HG02759 (cell line): ENCODE results near the gene KCTD1.
"Not testable (repeated sequence)": the region's sequence is repeated elsewhere in the genome, so short reads cannot be mapped to it uniquely, and the experiment has no call there.

ENCODE experiments used
- ATAC-seq: cut with Tn5 transposase; IDR thresholded peaks from one replicate; pipeline ENCODE4 v1.9.1; 2021; ENCODE audit warnings: mild to moderate bottlenecking, moderate library complexity; ENCODE audit not compliant: unreplicated experiment

KCTD1 gene

DNA sequence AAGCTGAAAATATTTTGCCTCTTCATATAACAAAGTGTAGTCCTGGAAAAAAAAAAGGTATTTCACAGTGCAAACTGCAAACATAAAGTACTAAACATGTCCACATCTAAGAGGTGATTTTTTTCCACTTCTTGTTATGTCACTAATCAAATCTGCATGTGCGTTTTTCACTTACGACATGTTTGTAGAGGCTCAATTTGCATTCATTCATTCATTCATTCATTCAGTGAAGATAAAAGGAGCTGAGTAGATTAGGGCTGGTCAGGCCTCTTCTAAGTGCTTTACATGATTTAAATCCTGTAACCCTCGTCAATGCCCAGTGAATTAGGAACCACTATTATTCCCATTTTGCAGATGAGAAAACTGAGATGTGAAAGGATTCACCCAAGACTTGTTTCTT, 88.5 kb downstream of the KCTD1 start:
- ATAC-seq = no peak

DNA sequence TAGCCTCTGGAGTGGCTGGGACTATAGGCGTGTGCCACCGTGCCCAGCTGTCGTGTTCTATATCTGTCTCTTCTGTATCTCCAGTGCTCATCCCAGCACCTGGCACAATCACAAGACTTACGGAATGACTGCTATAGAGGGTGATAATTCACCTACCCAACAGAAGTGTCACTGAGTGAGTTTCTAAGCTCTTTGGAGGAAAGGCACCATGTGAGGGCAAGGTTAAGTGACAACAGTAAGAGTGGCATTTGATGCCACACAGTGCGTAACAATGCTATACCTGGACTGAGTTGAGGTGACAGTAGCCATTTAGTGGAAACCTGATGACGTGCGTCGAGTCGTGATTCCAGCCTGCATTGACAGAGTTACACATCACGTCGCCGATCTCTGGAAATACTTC, 89.0 kb downstream of the KCTD1 start:
- ATAC-seq = no peak

DNA sequence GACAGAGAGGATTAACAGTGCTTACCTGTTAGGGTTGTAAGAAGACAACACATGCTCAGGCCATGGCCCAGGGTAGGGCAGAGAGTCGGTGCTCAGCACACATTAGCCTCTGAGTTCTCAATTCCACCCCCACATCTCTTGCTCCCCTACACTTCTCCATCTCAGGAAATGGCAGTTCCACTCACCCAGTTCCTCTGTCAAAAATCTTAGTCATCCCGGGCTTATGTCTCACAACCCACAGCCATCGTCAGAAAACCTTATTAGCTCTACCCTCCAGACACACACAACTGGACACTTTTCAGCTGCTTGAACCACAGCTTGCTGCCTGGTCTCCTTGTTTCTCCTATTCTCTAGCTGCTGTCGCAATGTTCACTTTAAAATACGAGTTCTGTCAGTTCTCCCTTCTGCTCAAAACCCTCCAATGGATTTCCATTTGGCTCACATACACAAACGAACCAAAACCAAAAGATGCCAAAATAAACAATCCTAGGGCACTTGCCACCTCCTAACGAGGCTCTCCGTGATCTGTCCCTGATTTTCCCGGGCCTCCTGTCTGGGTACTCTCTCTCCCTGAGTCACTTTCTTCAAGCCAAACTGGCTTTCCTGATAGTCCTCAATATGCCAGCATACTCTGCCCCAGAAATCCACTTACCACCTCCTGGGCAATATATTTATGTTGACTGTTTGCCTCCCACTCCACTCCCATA, 89.7 kb downstream of the KCTD1 start:
- peak; percentile 63 for ATAC-seq

DNA sequence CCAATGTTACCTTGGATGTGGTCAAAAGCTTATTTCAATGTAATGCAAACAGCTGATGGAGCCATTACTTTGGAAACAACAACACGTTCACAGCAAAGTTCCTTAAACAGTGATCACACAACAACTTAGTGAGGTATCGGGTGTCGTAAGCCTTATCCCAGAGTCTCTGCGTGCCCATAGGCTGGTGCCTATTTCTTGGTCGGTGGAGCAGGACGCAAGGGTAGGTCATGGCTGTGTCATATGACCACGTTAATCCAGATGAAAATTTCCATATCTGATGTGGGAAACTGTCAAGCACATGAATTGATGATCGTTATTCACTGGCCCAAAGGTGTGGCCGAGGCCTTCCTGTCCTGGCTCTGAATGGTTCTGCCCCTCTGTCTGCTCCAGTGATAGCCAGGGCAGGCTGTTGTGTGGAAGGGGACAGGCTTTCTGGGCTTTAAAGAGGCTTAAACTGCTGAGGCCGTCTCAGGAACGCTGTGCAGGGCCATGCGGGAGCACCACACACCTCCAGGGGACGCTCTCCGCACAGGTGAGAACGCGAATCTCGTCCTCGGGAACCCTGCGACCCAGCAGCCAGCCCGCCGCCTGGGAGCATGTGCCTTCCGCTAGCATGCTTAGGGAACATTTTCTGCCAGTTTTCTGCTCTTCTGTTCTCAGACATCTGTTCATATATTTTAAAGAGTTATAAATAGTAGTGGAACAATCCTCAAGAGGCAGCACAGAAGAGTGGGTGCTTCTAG, 90.6 kb downstream of the KCTD1 start:
- ATAC-seq = no peak

DNA sequence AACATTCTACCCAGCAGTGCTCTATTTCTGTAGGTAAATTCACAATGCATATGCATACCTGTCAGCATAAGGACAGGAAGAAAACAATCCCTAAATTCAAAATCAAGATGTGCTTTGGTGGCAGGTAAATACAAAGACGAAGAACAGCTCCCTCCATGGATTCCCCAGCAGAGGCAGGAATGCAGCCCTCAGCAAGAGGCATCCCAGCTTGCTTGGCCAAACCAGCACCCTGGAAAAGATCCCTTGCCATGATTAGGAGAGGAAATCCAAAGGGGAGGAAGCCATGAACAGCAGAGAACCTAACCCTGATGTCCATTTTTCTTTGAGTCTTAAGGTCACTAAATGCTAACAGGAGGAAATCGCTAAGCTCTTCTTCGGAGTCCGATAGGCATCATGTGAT, 91.2 kb downstream of the KCTD1 start:
- no peak for ATAC-seq

DNA sequence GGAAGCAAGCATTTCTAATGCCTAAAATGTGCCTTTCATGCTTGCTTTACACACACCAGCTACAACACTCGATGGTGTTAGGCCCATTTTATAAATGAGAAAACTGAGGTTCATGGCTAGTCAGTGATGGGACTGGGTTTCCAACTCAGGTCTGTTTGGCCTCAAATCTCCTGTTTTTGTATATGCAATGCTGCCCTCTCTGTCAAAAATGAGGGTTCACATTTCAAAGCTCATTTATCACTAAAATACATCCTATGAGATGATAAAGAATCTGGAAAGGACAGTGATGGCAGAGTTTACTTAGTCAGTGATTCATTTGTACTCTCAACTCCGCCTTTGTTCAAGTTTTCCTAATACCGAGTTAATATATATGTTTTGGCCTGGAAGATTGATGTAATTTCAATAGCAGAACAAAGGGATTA, 92.3 kb downstream of the KCTD1 start:
- ATAC-seq = no peak

DNA sequence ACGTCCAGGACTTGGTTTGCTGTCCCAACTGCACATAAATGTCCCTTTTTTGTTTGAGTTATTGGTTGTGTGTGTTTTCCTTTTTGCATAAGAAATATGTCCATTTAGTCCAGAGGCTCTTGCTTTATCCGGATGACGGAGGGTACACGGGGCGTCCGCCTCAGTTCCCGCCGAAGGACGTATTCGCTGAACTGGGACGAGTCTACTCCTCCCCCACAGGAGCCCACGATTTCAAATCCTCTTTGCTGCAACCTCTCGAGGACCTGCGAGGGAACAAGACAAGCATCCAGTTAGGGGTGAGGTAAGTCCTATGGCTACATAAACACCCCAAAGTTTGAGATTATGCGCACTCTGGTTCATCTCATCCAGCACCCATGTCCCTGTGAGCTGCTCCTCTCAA, 92.7 kb downstream of the KCTD1 start:
- ATAC-seq = no peak

DNA sequence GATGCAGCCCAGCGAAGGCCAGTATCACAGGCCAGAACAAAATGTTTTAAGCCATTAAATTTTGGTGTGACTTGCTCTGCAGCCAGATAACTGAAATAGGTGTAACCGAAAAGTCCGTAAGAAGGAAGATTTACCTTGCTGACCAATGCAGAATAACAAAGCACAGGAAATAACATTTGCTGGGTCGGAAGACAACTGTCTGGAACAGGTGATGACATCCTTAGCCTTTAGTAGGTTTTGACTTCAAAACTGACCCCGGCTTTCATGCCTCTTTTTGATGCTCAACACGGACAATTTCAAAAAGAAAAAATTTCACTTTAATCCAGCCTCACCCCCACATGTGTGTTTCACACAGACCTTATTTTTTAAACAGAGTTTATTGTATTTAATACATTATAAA, 93.7 kb downstream of the KCTD1 start:
- no peak for ATAC-seq

DNA sequence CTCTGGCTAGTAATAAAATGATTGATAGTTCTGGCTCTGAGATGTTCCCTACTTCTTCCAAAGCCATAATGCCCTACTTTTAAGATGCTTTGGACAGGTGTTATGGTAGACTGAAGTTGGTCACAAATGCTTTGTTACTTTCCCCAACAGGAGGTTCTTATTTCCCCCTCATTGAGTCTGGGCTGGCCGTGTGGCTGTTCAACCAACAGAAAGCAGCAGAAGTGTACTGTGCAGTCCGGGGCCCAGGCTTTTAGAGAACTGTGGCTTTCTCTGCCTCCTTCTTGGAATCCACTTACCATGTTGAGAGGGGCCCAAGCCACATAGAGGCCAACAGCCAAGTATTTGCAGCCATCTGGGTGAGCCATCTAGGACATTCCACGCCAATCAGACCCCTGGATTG, 94.2 kb downstream of the KCTD1 start:
- no peak for ATAC-seq

DNA sequence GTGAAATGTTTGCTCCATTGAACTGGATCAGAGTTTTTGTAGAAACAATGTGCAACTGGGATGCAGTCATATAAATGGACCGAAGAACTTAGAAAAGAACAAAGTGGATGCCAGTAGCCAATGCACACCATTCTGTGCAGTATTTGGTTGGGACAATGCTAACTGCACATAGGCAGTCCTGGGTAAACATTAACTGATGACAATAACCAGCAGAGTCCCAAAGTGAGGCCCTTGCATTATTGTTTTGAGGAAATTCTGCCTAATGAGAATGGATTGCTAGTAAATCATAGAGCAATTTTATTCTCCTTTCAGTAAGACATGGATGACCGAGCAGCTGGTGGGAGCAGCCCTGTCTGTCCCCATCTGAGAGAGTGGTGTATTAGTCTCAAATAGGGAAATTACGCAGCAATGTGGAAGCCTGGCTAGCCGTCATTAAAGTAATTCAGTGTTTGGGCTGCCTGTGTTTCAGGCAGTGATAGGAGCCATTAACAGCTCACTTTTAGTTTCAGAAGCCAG, 94.9 kb downstream of the KCTD1 start:
- ATAC-seq = peak; percentile 59

DNA sequence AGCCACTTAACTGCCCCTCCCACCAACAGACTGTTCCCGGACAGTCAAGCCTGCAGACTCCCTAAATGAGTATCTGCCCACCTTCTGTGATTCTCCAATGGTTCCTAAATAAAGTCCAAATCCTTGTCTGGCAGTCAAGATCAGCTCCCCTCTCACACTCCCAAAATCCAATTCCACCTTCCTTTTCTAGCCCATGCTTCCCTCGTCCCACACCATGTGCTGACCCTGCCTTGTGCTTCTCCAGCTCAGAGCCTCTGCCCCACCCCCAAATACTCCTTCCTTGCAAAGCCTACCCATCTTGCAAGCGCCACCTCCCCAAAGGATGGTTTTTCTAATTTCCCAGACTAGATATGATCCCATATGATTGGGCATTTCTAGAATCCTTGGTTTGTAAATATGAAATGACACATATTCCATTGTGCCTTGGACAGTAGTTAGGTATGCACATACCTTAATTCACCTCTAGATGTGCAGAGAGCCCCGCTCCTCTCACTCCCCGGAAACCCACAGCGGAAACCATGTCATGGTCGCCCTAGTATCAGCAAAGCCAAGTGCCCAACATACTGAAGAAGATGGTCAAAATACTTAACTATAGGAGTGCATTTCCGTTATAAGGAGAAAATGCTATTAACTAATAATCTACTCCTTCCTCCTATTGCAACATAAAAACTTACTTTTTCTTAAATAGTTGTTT, 97.2 kb downstream of the KCTD1 start:
- no peak for ATAC-seq

DNA sequence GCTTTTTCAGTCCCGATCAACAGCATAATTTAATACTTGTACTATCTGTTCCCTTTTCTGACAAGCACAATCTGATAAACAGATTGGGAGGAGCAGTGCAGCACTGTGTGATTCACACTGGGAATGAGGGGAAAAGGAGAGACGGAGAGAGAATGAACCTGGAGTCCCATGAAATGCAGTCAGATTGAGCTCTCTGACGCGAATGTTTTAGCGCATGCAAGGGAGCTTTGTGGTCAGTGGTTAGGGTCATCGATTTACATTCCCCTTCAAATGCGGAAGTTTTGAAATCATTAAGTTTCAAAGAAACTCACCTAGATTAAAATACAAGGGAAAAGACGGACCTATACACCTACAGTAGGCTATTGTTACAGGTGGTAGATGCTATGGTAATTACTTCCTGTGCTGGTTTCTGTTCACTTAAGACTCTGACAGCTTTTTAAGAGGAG, 99.6 kb downstream of the KCTD1 start:
- ATAC-seq = no peak

DNA sequence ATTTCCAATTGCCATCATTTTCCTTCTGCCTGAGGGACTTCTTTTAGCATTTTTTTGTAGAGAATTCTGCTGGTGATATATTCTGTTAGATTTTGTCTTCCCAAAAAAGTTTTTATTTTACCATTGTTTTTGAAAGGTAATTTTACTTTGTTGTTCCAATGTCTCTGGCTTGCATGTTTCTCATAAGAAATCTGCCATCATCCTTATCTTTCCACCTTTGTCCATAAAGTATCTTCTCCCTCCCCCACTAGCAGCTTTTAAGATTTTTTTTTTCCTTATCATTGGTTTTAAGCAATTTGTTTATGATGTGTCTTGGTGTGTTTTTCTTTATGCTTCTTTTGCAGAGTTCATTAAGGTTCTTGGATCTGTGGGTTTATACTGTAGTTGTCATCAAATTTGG, 104.5 kb downstream of the KCTD1 start:
- ATAC-seq = no peak

DNA sequence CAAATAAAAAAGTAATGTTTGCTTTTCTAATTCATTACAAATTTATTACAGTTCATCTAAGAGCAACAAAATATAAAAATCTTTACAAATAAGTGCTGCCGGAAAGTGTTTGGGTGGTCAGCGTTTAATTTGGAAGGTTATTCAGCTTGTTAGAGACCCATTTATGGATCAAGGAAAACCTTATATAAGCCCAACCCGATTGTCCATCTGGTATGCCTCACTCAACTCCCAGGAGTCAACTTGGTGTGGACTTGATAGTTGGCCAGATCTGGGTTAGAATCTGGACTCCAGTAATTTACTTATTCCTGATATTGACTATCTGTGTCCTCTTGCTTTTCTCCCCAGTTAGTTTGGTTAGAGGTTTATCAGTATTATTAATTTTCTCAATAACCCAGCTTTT, 106.2 kb downstream of the KCTD1 start:
- ATAC-seq = no peak

DNA sequence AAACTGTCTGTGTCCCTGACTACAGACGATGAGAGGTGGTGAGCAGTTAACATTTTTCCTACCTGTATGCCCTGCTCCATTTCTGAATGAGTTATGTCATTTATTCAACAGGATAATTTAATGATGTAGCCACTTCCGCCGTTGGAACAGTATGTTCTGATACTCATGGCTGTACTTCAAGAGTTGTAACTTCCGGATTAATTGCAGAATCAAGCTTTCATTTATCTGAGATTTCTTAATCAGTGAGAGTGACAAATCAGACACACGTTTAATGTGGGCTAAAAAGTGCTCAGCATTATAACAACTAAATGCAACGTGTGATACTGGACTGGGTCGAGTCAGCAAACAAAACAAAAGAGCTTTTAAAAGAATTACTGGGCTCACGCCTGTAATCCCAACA, 107.7 kb downstream of the KCTD1 start:
- no peak for ATAC-seq

DNA sequence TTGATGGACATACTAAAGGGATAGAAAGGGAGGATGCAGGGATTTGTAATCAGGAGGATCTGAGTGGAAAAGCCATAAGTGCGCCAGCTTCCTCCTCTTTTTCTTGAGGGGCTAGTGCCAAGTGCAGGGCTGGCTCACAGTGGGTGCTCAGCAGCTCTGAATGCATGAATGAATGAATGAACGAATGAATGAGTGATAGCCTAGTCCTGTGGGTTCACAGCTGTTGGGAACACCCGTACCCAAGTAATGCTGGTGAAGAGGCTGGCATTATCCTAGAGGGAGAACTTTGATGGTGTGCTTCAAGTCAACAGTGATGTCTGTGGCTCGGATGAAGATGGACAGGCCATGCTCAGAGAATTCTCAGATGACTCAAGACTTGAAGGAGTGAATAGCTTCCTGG, 108.8 kb downstream of the KCTD1 start:
- ATAC-seq = no peak

DNA sequence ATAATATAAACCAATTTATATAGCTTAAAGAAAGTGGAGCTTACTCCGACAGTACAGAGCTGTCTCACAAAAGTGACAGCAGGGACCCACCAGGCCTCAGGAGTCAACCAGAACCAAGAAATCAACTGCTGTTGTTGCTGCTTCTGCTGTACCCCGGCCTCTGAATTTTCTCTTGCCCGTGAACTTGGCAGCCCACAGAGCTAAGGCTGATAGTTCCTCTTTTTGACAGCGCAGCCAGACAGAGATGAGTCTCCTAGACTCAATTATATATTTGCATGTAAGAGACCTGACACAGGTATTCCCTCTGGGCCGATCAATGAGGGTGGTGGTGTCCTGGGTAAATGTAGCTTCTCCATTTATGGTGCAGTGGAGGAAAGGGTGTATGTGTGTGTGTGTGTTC, 109.4 kb downstream of the KCTD1 start:
- ATAC-seq = peak; percentile 98

DNA sequence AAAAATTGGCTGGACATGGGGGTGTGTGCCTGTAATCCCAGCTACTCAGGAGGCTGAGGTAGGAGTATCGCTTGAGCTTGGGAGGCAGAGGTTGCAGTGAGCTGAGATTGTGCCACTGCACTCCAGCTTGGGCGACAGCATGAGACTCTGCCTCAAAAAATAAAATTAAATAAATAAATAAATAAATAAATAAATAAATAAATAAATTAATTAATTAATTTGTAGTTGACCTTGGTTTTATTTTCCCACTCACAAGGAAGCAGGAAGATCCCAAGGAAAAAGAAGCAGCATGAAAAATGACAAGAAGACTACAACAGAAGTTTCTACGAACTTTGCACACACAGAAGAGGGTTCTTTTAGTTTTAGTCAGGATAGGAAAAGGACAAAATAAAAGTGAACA, 110.7 kb downstream of the KCTD1 start:
- not testable (repeated sequence) for ATAC-seq

DNA sequence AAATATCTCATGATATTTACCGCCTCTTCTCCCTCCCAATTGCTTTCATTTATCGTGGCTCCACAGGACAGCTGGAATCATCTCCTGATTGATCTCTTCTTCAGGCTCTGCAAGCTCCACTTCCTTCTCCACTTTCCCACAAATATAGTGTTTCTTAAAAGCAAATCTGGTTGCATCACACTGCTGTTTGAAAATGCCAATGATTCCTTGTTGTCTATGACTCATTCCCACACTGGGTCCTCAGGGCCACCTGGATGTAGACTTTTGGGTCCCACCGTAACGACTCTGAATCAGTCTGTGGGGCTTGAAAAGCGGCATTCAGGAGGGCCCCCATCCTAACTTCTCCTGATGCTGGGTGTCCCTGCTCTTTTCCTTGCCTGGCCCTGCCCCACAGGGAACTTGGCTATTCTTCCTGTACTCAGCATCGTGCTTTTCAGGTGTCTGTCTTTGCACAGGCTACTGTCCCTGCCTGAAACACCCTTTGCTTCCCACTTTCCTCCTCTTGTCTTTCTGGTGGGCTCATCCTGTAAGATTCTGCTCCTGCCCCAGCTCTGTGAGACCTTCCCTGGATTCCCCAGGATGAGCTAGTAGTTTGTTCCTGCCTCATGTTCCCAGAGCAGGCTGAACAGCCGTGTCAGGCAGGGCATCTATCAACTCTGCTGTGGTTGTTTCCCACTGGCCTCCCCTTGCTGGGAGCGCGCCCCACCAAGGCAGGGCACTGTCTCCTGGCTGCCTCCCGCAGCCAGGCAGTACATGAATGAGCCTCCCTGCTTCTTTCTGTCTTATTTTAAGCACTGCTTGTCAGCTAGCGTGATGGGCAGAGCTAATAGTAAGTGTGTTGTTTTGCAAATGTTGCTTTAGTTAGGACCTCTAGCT, 111.9 kb downstream of the KCTD1 start:
- no peak for ATAC-seq

DNA sequence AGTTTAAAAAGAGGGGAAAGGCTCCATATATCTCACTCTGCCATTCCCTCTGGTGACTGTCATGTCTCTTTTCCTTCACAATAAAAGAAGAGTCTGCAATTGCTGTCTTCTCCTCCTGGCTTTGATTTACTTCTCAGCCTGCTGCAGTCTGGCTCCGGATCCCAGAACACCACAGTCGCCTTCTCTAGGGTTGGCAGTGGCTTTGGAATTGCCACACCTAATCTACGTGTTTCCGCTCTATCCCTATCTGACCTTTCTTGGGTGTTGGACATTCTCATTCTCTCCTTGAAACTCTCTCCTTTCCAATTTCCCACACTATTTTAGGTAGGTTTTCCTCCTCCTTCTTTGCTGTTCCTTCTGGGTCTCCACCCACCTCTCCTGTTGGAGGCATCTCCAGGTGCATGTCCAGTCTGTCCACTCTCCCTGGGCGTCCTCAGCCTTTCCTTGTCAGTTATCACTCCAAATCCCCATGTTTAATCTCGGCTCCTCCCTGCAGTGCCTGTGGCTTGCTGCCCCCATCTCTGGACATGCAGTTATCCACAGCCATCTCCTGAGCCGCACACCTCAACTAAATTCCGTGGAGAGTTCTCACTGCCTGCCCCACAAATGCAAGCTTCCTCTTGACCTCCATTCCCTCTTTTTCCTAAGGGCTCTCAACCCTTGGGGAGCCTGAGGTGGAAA, 112.8 kb downstream of the KCTD1 start:
- ATAC-seq = no peak
